Glutamatergic neuron (in vitro differentiated cells): ENCODE data around the gene RMDN2. TPM values are rescaled to one million over a fixed set of nuclear protein-coding genes. Genes with fewer than 3 reads are reported as not detected.

Experiments
- DNase-seq: peaks from one replicate; pipeline ENCODE4 v3.0.0; 2022
- H3K27ac Mint-ChIP-seq: one replicate; pipeline ENCODE4 v1.8.0; 2020; ENCODE audit warnings: mild to moderate bottlenecking, mixed read lengths, inconsistent platforms; ENCODE audit not compliant: unreplicated experiment
- H3K27me3 Mint-ChIP-seq: one replicate; pipeline ENCODE4 v1.8.0; 2020; ENCODE audit warnings: mild to moderate bottlenecking, moderate library complexity, mixed read lengths, inconsistent platforms; ENCODE audit not compliant: unreplicated experiment
- H3K36me3 Mint-ChIP-seq: one replicate; pipeline ENCODE4 v1.8.0; 2020; ENCODE audit warnings: mild to moderate bottlenecking, mixed read lengths, inconsistent platforms; ENCODE audit not compliant: unreplicated experiment
- H3K4me1 Mint-ChIP-seq: one replicate; pipeline ENCODE4 v1.8.0; 2020; ENCODE audit warnings: mild to moderate bottlenecking, low read depth, mixed read lengths, inconsistent platforms; ENCODE audit not compliant: unreplicated experiment
- H3K4me3 Mint-ChIP-seq: one replicate; pipeline ENCODE4 v1.8.0; 2020; ENCODE audit warnings: mild to moderate bottlenecking, mixed read lengths, inconsistent platforms; ENCODE audit not compliant: unreplicated experiment
- H3K9me3 Mint-ChIP-seq: one replicate; pipeline ENCODE4 v1.8.0; 2020; ENCODE audit warnings: mild to moderate bottlenecking, moderate library complexity, mixed read lengths, inconsistent platforms; ENCODE audit not compliant: unreplicated experiment
- total RNA-seq: library from RNA; stranded (reverse); fragmentation: NEBNext Ultra II Directional; extraction: Animal tissue kit (Norgen Biotek cat#: 25700); gene quantifications from one replicate; pipeline ENCODE4 v1.2.1, GENCODE V29; 2021; ENCODE audit not compliant: unreplicated experiment
- TF ChIP-seq, protein P1 (sequence below): fragments of 200-600 bp; sonication (generic); IDR thresholded peaks from one replicate; pipeline ENCODE4 v1.5.0; 2021; ENCODE audit not compliant: partially characterized antibody, unreplicated experiment

Gene RMDN2
- total RNA-seq, 1 donor from 2014 or later, result 5.5 TPM

- no peaks in the 10 kb centered on the region for H3K4me1 Mint-ChIP-seq
- H3K27ac Mint-ChIP-seq, result no peak overlapping the region
- TF ChIP-seq, protein P1, sequence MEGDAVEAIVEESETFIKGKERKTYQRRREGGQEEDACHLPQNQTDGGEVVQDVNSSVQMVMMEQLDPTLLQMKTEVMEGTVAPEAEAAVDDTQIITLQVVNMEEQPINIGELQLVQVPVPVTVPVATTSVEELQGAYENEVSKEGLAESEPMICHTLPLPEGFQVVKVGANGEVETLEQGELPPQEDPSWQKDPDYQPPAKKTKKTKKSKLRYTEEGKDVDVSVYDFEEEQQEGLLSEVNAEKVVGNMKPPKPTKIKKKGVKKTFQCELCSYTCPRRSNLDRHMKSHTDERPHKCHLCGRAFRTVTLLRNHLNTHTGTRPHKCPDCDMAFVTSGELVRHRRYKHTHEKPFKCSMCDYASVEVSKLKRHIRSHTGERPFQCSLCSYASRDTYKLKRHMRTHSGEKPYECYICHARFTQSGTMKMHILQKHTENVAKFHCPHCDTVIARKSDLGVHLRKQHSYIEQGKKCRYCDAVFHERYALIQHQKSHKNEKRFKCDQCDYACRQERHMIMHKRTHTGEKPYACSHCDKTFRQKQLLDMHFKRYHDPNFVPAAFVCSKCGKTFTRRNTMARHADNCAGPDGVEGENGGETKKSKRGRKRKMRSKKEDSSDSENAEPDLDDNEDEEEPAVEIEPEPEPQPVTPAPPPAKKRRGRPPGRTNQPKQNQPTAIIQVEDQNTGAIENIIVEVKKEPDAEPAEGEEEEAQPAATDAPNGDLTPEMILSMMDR, result no peak
- H3K36me3 Mint-ChIP-seq, result no peaks in the 10 kb centered on the region
- no peaks in the 10 kb centered on the region for H3K9me3 Mint-ChIP-seq
- H3K27me3 Mint-ChIP-seq, result peaks cover 1% of the 10 kb centered on the region
- H3K4me3 Mint-ChIP-seq, result no peak overlapping the region
- no peak for DNase-seq
These were observed 132.7 kb downstream of the RMDN2 start for GRCh38 chr2:38057651-38058410.

DNA sequence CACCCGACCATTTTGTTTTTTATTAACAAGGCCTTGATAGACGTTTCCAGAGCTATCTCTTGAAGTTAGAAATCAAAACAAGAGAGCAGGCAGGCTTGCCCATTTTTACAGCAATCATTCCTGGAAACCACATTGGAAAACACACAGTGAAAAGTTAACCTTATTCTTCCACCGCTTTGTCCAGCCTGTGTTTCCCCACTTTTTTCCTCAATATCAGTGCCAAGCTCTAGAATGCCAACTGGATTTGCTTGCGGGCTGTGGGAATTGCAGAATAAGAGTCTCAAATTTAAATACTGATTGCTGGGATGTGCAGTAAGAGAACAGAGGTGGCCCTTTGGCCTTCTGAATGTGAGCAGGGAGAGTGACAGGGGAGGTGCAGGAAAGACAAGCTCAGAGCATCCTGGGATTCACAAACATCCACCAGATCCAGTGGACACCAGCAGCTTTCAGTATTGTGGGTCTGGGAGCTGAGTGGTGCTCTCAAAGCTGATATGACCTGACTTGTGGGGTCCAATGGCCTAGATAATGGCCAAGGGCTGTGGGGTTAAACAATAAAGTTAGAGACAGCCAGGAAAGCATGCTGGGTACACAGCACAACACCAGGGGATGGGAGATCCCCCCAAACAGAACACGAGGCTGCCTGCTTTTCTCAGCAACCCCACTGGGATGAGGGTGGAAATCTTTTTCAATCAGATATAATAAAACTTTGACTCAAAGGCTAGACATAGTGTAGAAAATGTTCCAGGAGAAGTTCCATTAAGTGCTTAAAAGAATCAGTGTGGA, 135.3 kb downstream of the RMDN2 start:
- DNase-seq, result no peak
- peaks cover 1% of the 10 kb centered on the region for H3K27me3 Mint-ChIP-seq
- no peaks in the 10 kb centered on the region for H3K9me3 Mint-ChIP-seq
- H3K27ac Mint-ChIP-seq, result no peak overlapping the region
- H3K4me1 Mint-ChIP-seq, result no peaks in the 10 kb centered on the region
- TF ChIP-seq, protein P1, result no peak
- H3K4me3 Mint-ChIP-seq, result no peak overlapping the region
- no peaks in the 10 kb centered on the region for H3K36me3 Mint-ChIP-seq

DNA sequence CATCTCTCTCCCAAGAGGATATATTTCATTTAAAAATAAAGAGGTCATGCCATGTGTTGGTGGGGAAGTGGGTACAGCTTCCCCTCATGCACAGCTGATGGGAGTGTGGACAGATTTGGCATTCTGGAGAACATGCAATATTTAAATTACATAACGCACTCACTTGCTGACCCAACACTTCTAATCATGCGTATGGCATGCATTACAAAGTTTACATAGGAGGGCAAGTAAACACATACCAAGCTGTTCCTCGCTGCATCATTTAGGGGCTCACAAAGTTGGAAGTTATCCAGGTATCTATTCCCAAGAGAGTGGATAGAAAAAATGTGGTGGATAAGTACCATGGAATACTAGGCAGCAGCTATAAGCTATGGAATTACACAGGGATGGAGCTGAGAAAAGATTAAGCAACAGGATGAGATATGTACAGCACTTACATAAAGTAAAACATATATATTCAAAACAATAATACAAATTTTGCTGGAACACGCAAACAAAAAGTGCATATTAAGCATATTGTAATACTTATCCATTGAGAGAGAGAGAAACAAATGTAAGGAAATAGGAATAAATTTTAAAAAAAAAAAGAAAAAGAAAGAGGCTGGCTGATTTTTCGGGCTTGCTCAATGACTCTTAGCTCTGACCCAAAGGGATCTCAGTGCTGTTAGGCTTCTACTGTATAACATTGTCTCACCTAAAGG, 139.9 kb downstream of the RMDN2 start:
- no peak overlapping the region for H3K27ac Mint-ChIP-seq
- no peaks in the 10 kb centered on the region for H3K9me3 Mint-ChIP-seq
- no peaks in the 10 kb centered on the region for H3K36me3 Mint-ChIP-seq
- peaks cover 1% of the 10 kb centered on the region for H3K27me3 Mint-ChIP-seq
- DNase-seq, result no peak
- no peaks in the 10 kb centered on the region for H3K4me1 Mint-ChIP-seq
- H3K4me3 Mint-ChIP-seq, result no peak overlapping the region
- TF ChIP-seq, protein P1, result no peak

DNA sequence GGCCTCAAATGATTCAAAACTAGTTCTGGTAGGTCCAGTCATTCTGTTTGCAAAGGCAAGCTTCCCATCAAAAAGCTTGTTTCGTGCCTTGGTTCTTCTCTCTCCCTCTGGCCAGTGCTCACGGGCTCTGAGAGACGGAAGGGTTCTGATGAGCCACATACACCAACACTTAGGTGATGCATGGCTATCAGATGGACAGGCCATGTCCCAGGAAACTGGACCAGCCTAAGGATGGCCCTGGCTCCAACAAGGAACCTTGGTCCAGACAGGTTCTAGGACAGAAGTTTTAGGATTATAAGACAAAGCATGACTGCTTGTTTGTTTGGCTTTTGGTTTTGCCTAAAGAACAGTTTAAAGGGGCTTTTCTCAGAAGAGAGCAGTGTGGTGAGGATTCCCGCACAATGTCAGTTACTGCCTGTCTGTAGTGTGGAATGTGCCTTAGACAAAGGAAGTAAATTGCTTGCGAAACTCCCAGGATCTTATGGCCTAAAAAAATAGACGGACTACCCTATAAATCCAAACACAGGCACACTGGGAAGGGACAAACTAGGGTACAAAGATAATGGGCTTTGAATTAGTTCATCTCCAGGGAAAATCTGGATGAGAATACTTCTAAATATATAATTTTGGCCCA, 140.5 kb downstream of the RMDN2 start:
- Mint-ChIP-seq H3K9me3 (no peaks in the 10 kb centered on the region), H3K4me1 (no peaks in the 10 kb centered on the region), H3K36me3 (no peaks in the 10 kb centered on the region), H3K27me3 (no peaks in the 10 kb centered on the region), H3K4me3 (no peak overlapping the region), H3K27ac (no peak overlapping the region)
- TF ChIP-seq, protein P1, result no peak
- no peak for DNase-seq
